A673 (cell line): ENCODE measurements around the gene CASZ1. TPM values are rescaled to one million over a fixed set of nuclear protein-coding genes. Genes with fewer than 3 reads are reported as not detected.

Experiments
- BruUV-seq: library from RNA; stranded (reverse); fragments of 400-500 nt; replicated peaks from 2 replicates; lab custom pipeline; 2021; lab: Mats Ljungman, UMichigan
- CTCF ChIA-PET: fragments of 300-600 bp; sonication (Branson Sonifier 250); formaldehyde crosslinking; loops from one replicate; lab custom pipeline; 2022; ENCODE audit warnings: antibody characterized with exemption; lab: Charles Lee
- POLR2A ChIA-PET: fragments of 300-600 bp; sonication (Branson Sonifier 250); formaldehyde crosslinking; loops from one replicate; lab custom pipeline; 2022; ENCODE audit warnings: antibody characterized with exemption; ENCODE audit not compliant: low non-redundant PET; lab: Charles Lee
- DNase-seq: peaks from one replicate; pipeline ENCODE4 v3.0.0-alpha.2; 2015; ENCODE audit warnings: low spot score
- H3K27ac ChIP-seq: fragments of 200-600 bp; sonication (generic); 2 replicates; pipeline ENCODE4 v1.5.1; 2016; ENCODE audit warnings: mixed run types, low read depth, mild to moderate bottlenecking, mixed read lengths, antibody characterized with exemption, low read length; ENCODE audit not compliant: poor library complexity, severe bottlenecking
- H3K27me3 ChIP-seq: fragments of 200-600 bp; sonication (generic); replicated peaks from 2 replicates; pipeline ENCODE4 v1.6.1; 2017; ENCODE audit warnings: mixed run types, low read depth, mild to moderate bottlenecking, mixed read lengths, antibody characterized with exemption, low read length; ENCODE audit not compliant: insufficient read depth, poor library complexity
- H3K36me3 ChIP-seq: fragments of 200-600 bp; sonication (generic); 2 replicates; pipeline ENCODE4 v1.6.1; 2016; ENCODE audit warnings: mixed run types, mild to moderate bottlenecking, mixed read lengths, antibody characterized with exemption, low read length; ENCODE audit not compliant: insufficient read depth, poor library complexity, severe bottlenecking
- H3K4me1 ChIP-seq: fragments of 200-600 bp; sonication (generic); 2 replicates; pipeline ENCODE4 v1.6.1; 2017; ENCODE audit warnings: mixed run types, mild to moderate bottlenecking, mixed read lengths, antibody characterized with exemption, low read length; ENCODE audit not compliant: insufficient read depth, poor library complexity, severe bottlenecking
- H3K4me3 ChIP-seq: fragments of 200-600 bp; sonication (generic); 2 replicates; pipeline ENCODE4 v1.5.1; 2016; ENCODE audit warnings: low read depth, mixed run types, mild to moderate bottlenecking, mixed read lengths, low read length; ENCODE audit not compliant: poor library complexity, severe bottlenecking
- H3K9me3 ChIP-seq: fragments of 200-600 bp; sonication (generic); 2 replicates; pipeline ENCODE4 v1.6.1; 2016; ENCODE audit warnings: mixed run types, low read depth, mild to moderate bottlenecking, mixed read lengths, antibody characterized with exemption, low read length; ENCODE audit not compliant: poor library complexity, severe bottlenecking
- CTCF ChIP-seq: fragments of 300-800, 200-600 bp; sonication (generic); conservative IDR thresholded peaks from 2 replicates; pipeline ENCODE4 v1.5.1; 2017; ENCODE audit warnings: low read depth, mild to moderate bottlenecking, antibody characterized with exemption, low read length, moderate library complexity, mixed read lengths
- EZH2 ChIP-seq: fragments of 200-600 bp; sonication (generic); IDR thresholded peaks from 2 replicates; pipeline ENCODE4 v1.6.1; 2017; ENCODE audit warnings: borderline replicate concordance, low read depth, mild to moderate bottlenecking, mixed read lengths, antibody characterized with exemption, low read length; ENCODE audit not compliant: poor library complexity, severe bottlenecking
- intact Hi-C: fragments of 100-400 bp; cut with micrococcal nuclease; formaldehyde crosslinking; loops from one replicate; pipeline ENCODE4 v1.10.0; 2022; ENCODE audit not compliant: unreplicated experiment
- total RNA-seq: library from RNA; stranded (reverse); gene quantifications from 2 replicates; pipeline ENCODE4 v1.2.3, GENCODE V29; 2021

Gene CASZ1
- total RNA-seq, 1 experiment from 2014 or later: 1.9 TPM

- intact Hi-C loops: no loop called here
- BruUV-seq: no TSS peak
- H3K36me3 ChIP-seq: no peaks in the 10 kb centered on the region
- no peak overlapping the region for H3K27ac ChIP-seq
- no peaks in the 10 kb centered on the region for H3K27me3 ChIP-seq
- no peak for DNase-seq
- no peak for TF ChIP-seq EZH2
- no peak for TF ChIP-seq CTCF
- CTCF ChIA-PET: no interaction called here
- no peak overlapping the region for H3K4me3 ChIP-seq
- POLR2A ChIA-PET: no interaction called here
- peaks cover 17% of the 10 kb centered on the region for H3K4me1 ChIP-seq
- no peaks in the 10 kb centered on the region for H3K9me3 ChIP-seq
These were observed 123.2 kb downstream of the CASZ1 start for GRCh38 chr1:10673109-10673711.

DNA sequence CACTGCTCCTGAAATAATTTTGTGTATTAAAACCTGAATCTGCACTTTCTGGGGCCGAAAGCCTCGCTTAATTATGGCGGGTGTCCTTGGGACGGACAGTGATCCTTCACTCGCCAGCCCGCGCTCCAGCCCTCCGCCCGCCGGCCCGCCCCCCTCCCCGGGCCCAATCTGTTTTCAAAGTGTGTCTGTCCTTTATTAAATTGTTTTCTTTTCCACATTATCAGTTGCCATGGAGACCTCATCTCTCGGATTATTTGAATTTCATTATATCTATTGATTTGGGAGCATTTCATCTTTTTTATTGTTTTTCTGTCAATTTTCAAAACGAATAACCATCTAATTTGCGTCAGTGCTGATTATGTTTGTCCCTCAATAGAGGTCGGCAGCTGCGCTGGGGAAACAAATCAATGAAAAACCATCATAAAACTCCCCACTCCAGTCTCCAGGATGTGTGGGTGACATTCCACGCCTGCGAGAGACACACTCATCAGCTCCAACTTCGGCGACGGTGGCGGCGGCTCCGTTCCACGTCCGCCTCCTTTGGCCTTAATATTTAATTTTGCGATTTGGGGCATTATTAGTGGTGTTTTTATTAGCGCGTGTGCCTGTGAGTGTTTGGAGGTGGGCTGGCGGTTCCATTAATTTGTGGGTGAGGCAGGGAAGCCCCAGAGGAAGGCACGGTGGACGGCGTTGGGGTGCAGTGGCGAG lies 123.9 kb downstream of the CASZ1 start:
- TF ChIP-seq CTCF: no peak
- no peak for TF ChIP-seq EZH2

GRCh38 chr1:10671622-10672342 lies 124.7 kb downstream of the CASZ1 start:
- intact Hi-C loops: no loop called here
- CTCF ChIA-PET: no interaction called here

More for the DNA sequence above, 123.9 kb downstream of the CASZ1 start:
- Histone ChIP-seq H3K27me3 (no peaks in the 10 kb centered on the region), H3K9me3 (no peaks in the 10 kb centered on the region), H3K27ac (no peak overlapping the region), H3K36me3 (no peaks in the 10 kb centered on the region), H3K4me3 (no peak overlapping the region), H3K4me1 (peaks cover 10% of the 10 kb centered on the region)
- ChIA-PET POLR2A (no interaction called here), CTCF (no interaction called here)
- BruUV-seq: no TSS peak
- DNase-seq: no peak
- intact Hi-C loops: no loop called here

More at GRCh38 chr1:10671622-10672342, 124.7 kb downstream of the CASZ1 start:
- Histone ChIP-seq H3K27ac (no peak overlapping the region), H3K27me3 (no peaks in the 10 kb centered on the region), H3K4me3 (no peak overlapping the region), H3K36me3 (no peaks in the 10 kb centered on the region), H3K4me1 (peaks cover 3% of the 10 kb centered on the region), H3K9me3 (no peaks in the 10 kb centered on the region)
- DNase-seq: no peak
- no peak for TF ChIP-seq EZH2
- no peak for TF ChIP-seq CTCF
- no TSS peak for BruUV-seq
- POLR2A ChIA-PET: no interaction called here
